22Rv1 (cell line): ENCODE data around the gene TP73.

Experiments used
- CTCF ChIP-seq: fragments of 450-650 bp; IDR thresholded peaks from 2 replicates; pipeline ENCODE4 v1.5.1; 2017; ENCODE audit warnings: mild to moderate bottlenecking
- ZFX ChIP-seq: fragments of 450-650 bp; IDR thresholded peaks from 2 replicates; pipeline ENCODE4 v1.6.1; 2017; ENCODE audit warnings: antibody characterized with exemption, borderline replicate concordance

GRCh38 chr1:3771108-3772026, 119.1 kb downstream of the TP73 start:
- TF ChIP-seq CTCF (no peak), ZFX (no peak)
